ENCODE data around the gene TEX2.
"Not testable (repeated sequence)": the region's sequence is repeated elsewhere in the genome, so short reads cannot be mapped to it uniquely, and the experiment has no call there.

The TEX2 gene

DNA sequence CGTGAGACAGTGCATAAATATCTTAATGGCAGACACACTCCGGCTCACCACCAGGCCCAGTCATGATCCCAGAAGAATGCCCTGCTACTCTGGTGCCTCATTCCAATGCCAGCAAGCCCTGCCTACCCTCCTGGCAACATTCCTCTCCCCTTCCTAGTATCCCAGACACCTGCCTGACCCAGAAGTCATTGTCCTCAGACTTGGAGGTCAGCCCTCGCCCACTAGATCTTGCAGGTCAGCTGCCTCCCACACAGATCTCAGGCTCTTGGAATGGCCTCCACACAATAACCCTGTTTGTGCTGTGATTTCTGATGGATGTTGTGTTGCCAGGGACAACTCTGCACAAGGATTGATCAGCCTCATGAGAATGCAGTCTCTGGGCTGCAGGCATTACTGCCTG lies 1.8 kb upstream of the TEX2 start:
- no peak for DNase-seq (ENCODE audit: low read depth)

DNA sequence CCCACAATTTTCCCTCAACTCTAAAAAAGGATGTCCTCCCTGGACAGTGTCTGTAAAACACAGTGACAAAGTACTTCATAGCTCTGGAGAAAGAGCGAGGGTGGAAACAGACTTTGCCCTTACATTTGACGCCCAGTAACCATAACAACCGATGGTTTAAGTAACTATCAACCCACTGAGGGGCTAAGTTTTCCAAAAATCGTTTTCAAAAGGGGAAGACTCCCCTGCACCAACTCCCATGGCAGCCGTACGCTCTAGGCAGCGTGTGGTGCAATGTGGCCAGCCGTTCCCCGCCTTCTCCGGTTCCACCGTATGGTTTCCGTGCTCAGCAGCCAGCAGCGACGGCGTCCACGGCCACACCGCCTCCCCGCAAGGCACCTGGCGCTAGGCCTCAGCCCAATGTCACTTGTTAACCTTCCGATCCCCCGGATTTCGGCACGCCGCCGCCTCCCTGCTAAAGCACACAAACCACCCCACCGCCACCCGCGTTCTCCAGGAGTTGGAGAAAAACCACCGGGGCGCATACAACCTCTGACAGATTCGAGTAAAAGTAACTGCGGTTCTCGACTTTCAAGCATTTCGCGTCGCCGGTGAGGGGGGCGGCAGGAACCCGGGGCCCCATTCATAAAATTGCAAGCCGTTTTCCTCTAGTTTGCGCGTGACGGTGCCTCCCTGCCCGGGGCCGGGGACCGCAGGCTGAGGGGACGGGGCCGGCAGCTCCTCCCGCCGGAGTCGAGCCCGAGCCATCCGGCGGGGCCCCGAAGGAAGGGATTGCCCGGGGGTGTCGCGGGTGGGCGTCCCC lies 661 bp downstream of the TEX2 start:
- no peak for DNase-seq (ENCODE audit: low read depth)

DNA sequence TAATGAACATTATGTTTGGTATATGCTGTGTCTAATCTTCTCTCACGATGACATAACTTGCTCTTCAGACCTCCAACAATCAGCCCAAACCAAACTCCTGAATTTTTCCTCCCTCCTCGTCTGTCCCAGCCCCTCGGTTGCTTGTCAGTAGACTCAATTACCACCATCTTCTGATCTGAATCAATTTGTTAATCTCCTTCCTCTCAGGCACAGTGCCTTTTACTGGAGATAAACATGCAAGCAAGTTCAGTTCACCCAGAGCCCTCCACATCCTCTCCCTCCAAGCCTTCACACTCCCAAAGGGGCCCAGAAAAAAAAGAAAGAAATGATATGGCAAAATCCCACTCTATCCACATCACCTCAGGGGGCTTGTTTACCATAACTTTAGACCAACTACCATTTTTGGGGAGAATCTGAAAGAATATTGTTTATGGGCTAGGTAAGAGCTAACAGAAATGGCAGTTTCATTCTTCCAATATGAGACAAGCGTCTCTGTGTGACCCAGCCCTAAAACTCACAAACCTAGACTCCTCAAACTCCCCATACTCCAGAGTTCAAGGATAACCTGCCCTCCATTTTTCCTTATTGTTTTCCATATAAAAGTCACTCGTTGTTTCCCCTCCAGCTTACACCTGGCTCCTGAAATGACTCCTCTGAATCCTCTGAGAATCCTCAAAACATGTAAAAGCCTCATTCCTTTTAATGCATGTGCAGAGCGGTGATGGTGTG lies 1.5 kb downstream of the TEX2 start:
- DNase-seq (ENCODE audit: low read depth): no peak

DNA sequence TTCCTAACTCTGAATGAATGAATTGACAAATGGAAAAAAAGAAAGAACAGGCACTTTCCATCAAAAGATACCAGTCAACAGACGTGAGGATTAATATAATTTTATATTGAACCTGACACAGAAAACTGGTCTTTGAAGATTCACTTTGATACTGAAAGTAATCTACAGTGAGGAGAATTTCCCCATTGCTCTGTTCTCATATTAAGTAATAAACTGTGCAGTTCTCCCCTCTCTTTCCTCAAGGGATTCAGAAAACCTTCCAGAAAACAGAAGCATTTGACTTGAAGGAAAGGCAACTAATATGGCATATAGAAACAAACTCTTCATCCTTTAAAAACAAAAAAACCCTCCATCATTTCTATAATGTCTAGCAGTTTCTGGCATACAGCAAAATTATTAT lies 2.2 kb downstream of the TEX2 start:
- no peak for DNase-seq (ENCODE audit: low read depth)

DNA sequence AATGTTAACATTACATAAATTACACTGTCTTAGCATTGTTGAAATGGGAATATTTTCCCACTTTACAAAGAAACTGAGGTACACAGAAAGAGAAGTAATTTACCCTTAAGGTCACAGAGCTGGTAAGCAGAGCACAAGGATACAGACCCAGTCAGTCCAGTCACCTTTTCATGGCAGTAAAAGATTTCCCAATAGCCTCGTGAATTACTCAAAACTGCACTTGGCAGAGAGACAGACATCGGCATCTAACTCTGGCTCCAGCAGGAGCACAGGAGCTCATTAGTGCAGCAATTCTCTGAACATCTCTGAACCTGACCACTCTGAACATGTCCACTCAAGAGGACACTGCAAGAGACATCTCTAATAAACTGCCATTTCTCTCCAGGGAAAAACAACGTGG lies 3.1 kb downstream of the TEX2 start:
- peak; percentile 82 for DNase-seq (ENCODE audit: low read depth)

DNA sequence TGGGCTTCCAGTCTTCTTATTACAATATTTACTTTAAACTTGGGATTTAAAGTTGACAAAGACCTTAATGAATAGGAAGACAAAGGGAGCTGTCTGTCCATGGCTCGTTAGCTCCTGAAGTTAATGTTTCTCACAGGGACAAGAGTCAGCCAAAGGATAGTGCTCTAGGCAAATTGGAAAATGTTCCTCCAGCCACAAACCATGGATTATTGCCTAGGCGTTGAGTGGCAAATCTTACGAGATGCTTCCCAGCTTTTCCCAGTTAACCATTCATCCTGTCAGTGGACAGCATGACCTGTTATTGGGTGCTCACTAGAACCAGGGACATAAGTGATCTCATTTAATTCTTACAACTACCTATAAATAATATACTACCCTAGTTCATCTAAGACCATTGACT lies 3.6 kb downstream of the TEX2 start:
- DNase-seq (ENCODE audit: low read depth): no peak

DNA sequence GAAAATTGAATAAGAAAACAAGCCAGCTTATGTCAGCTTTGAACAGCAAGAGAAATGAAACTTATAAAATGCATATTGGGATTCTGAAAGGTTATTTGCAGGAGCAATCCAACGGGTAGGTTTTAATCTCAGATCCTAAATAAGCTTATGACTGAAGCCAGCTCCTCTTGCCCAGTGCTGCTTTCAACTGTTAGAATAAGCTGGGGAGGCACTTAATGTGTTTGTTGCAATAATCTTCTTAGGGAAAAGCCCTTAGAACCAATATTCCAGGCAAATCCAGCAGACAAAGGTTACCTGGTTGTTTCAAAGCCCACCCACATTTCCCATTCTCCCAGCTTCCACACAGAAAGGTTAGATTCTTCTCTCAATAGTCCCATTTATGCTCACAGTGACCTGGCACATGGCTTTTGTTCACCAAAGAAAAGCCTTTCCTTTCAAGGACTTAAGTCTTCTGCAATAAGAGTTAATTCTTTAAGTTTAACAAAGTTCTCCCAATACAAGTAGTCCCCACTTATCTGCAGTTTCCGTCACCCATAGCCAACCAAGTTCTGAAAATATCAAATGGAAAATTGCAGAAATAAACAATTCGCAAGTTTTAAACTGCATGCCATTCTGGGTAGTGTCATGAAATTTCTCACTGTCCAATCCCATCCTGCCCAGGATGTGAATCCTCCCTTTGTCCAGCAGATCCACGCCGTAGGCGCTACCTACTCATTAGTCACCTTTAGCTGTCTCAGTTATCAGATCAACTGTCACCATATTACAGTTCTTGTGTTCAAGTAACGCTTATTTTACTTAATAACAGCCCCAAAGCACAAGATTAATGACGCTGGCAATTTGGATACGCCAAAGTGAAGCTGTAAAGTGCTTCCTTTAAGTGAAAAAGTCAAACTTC lies 5.9 kb downstream of the TEX2 start:
- no peak for DNase-seq (ENCODE audit: low read depth)

DNA sequence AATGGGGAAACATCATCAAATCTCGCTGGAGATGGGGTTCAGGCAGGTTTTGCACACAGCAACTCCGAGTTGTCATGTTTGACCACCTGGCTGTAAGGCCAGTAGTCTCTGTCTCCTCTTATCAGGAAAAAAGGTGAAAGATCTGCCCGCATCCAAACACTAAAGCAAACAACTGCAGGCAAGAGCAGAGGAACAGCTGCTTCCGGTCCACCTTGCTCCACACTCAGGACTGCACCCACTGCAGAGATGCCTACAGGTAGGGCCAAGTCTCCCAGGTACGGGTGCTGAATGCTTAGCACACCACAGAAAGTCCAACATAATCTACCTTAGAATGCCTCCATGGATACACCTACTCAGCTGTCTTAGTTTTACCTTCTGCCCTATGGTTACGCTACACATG lies 7.3 kb downstream of the TEX2 start:
- no peak for DNase-seq (ENCODE audit: low read depth)

DNA sequence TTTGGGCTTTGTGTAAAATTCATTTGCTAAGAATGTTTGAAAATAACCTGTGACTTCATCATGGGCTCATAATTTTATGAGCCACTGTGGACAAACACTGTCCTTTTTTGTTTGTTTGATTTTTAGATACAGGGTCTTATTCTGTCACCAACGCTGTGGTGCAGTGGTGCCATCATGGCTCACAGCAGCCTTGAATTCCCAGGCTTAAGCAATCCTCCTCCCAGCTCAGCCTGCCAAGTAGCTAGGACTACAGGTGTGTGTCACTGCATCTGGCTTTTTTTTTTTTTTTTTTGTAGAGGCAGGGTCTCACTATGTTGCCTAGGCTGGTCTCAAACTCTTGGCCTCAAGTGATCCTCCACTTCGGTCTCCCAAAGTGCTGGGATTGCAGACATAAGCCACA lies 8.3 kb downstream of the TEX2 start:
- DNase-seq (ENCODE audit: low read depth): no peak

DNA sequence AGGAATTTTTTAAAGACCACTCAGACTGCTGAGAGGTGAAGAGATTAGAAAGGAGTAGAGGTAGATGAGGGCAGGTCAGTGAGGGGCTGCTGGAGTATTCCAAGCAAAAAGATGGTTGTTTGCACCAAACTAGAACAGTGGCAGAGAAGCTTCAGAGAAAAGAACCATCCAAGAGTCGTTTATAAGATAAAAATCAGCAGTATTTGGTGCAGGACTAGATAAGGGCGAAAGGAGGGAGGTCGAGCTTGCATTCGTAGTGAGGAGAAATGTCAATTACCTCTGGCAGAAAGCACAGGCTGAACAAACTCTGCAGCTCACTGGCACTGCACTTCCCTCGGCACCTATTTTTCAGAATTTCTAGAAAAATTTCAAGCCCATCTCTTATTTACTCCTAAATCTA lies 9.6 kb downstream of the TEX2 start:
- DNase-seq (ENCODE audit: low read depth): no peak

DNA sequence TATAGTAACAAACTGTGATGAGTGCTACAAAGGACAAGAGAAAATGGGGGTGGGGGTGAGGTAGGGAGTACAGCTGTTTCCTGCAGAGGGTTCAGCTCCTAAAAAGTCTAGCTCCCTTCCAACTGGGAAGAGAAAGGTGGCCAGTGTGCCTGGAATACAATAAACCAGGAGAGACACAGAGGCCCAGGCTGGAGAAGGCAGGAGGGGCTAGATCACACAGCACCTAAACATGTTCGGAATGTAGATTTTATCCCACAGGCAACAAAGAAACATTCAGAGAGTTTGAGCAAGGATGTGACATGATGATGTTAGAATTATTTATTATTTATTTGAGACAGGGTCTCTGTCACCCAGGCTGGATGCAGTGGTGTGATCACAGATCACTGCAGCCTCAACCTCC lies 10.2 kb downstream of the TEX2 start:
- DNase-seq (ENCODE audit: low read depth): peak; percentile 38

DNA sequence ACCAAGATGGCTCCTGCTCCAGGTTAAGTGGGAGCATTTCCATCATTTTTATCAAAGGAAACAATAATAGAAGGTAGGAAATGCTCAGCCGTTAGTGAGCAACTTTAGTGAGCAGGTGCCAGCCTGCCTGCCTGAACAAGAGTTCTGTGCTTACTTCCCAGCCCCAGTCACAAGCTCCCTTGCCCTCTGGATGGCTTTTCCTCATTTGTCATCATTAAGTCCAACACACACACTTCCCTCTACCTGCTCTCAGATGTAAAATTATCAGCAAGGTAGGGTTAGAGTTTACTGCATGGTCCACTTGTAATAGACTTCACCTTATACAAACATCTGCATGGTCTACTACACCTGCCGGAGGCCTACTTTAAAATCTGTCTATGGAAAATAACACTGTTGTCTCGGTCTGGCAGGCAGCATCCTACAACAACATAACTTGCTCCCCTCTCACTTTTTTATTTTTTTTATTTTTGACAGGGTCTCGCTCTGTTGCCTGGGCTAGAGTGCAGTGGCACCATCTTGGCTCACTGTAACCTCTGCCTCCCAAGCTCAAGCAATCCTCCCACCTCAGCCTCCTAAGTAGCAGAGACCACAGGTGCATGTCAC lies 12.7 kb downstream of the TEX2 start:
- DNase-seq (ENCODE audit: low read depth): no peak

DNA sequence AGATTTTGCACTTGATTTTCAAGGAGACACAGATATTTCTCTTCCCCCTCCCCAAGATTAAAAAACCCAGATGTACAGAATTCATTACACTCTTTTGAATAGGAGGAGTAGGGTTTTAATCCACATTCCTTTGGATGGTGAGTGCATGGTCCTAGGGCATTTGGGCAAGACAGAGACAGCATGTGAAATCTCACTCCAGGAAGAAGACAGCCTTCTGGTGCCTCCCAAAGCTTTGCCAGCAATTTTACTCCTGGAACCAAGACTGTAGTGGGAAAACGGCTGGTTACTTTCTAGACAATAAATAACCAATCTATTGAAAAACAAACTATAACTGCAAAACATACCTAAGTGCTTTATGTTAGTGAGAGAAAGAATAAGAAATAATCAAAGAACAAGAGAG lies 15.2 kb downstream of the TEX2 start:
- DNase-seq (ENCODE audit: low read depth): no peak

DNA sequence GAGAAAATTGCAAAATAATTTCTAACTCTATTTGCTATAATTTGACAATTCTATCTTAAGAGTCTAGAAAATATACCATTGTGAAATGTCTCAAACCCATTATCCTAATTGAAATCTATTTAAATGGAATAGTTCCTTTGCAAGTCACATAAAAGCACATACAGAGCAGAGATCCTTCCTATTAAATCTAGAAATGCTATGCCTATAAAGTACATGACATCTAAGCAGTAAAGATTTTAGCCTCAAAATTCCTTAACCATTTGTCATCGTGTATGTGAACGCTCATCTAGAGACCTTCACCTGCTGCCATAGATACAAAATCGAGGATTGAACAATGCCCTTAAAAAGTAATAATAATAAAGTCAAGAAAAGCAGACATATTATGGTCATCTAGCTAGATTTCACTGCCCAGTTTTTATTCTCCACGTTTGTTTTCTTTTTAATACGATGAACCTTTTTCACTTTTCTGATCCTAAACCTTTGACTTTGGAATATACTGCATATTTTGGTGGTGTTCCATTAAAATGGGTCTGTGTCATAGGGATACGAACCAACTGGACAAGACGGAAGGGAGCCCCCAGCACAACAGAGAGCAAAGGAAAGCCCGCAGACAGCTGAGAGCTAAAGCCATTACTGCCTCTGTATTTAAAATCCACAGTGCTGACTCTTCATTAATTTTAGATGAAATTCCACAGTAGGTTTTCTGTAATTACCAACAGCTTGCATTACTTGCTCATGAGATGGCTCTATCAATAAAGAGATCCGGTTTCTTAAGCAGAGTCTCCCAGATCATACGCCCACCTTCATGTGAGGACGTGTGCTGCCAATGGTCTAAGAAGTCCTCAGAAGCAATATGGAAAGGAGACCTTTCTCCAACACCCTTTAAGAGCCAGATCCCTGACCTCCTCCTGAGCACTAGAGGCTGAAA lies 17.6 kb downstream of the TEX2 start:
- DNase-seq (ENCODE audit: low read depth): no peak

DNA sequence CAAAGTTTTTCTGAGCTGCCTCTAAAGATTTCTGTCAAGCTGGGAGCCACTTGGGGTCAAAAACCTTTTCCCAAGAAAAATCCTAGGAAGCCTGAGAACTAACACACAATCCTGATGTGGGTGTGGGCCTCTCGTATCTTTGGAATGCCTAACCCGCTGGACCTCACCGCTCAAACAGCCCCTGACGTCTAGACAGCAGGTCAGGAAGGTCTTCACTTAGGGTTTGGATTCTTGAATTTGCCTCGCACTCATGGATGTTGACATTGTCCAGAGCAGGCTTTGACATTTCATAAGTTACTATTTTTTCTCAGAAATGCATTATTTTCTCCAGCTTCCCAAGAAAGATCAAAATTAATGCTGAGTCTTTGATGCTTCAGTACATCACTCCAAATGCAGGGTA lies 18.9 kb downstream of the TEX2 start:
- DNase-seq (ENCODE audit: low read depth): peak; percentile 86

DNA sequence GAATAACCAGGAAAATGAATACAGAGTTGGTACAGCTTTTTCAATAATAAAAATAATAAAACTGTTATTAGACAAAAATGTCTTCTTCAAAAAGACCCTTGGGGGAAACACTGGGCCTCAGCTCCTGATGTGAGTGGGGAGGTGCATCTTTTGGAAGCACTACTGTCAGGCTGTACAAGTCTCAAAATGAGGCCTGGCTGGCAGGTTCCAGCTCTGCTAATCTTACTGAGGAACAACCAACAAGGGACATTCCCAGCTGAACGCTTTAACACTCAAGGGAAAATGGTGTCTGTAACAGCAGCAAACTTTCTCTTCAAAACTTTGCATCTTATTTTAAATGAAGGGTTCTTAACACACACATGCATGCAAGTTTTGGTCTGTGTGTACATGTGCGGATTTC lies 19.7 kb downstream of the TEX2 start:
- no peak for DNase-seq (ENCODE audit: low read depth)

DNA sequence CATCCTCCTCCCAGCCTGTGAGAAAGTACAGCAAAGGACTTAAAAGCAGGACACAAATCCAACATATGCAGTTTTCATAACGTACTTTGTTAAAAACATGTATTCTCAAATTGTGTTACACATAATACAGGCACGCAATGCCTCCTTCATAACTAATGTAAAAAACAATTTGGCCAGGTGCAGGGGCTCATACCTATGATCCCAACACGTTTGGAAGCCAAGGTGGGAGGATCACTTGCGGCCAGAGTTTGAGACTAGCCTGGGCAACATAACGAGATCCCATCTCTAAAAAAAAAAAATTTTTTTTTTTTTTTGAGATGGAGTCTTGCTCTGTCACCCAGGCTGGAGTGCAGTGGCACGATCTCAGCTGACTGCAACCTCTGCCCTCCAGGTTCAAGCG lies 20.4 kb downstream of the TEX2 start:
- DNase-seq (ENCODE audit: low read depth): no peak

DNA sequence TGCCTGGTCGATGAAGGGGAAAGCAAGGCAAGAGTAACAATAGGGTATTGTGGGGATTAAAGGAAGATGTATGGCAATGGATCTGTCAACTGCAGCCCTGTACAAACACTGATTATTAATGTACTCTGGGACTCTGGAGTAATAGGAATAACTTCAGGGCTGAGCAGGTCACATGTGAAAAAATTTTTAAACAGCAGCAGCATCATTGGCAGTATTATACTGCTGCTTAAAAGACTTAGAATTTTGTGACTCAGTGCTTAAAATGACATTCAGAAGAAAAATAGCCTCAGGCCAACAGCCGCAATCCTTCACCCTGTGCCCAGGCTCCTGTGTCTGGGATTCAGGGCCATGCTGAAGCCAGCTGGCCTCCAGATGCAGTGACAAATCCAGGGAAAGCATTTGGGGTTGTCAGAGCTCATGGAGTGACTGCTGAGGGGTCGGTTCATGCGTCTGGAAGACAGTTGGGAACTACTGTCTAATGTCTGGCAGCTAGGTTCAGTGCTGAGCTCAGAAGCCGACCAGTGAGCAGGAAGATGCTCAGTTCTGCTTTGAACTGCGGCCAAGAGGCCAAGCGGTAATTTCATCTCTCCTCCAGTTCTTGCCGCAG lies 22.2 kb downstream of the TEX2 start:
- DNase-seq (ENCODE audit: low read depth): peak; percentile 64

DNA sequence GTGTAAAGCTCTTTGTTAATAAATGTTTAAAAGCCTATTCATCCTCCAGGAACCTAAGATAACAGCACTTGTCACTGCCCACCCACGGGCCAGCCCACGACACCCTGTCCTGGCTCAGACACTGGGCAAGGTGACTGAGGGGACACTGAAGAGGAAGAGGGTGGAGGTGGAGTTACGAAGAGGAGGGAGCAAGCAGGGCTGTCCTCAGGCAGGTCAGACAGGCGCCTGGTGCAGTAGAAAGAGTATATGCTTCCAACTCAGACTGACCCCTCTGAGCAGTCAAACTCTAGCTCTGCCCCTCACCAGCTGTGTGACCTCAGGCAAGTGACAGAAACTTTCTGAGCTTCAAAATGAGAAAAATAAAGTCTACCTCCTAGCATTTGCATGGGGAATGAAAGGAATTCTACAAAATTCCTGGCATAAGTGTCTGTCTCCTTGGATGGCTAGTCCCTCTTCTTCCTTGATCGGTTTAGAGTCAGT lies 22.8 kb downstream of the TEX2 start:
- no peak for DNase-seq (ENCODE audit: low read depth)

DNA sequence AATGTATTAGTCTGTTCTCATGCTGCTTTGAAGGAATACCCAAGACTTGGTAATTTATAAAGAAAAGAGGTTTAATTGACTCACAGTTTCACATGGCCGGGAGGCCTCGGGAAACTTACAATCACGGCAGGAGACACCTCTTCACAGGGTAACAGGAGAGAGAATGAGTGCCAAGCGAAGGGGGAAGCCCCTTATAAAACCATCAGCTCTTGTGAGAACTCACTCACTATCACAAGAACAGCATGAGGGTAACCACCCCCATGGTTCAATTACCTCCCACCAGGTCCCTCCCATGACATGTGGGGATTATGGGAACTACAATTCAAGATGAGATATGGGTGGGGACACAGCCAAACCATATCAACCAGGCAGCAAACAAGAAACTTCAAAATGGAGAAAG lies 24.6 kb downstream of the TEX2 start:
- DNase-seq (ENCODE audit: low read depth): not testable (repeated sequence)

Data from amniotic epithelial cell (primary cell).